Body of pancreas (tissue), 4 donors: ENCODE data around the gene OR1S2.

ENCODE experiments used
- POLR2A ChIP-seq, 3 donors: fragments of 450-650 bp; IDR thresholded peaks; one replicate each; pipeline ENCODE4 v1.6.1; 2016; ENCODE audit warnings: antibody characterized with exemption in 3 of 3, mild to moderate bottlenecking in 2 of 3
- TF ChIP-seq, protein P1 (sequence below), 7 experiments: fragments of 450-650 bp in 4 of 7; fragments of 200-600 bp in 3 of 7; sonication (generic) in 3 of 7; IDR thresholded peaks; one replicate each; pipeline ENCODE4 v1.5.1; 2016 to 2019; ENCODE audit warnings: antibody characterized with exemption in 7 of 7

DNA sequence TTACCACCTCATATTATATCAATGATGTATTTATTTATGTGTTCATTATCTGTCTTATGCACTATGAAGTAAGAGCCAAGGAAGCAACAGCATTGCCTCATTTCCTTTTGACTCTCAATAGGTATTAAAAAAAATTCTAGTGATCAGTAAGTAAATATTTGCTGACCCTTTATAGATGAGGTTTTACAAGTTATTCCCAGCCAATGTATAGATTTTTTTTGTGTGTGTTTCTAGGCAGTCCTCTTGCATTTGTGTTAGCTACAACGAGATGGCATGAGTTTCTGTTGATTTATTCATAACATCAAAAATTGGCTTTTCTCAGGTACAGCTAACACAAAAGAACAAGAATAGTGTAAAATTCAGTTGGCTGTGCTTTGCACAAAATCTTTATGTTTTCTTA lies 4.7 kb downstream of the OR1S2 start:
- TF ChIP-seq POLR2A (IDR thresholded peaks at IDR 0.05), result no peak
- TF ChIP-seq, protein P1, sequence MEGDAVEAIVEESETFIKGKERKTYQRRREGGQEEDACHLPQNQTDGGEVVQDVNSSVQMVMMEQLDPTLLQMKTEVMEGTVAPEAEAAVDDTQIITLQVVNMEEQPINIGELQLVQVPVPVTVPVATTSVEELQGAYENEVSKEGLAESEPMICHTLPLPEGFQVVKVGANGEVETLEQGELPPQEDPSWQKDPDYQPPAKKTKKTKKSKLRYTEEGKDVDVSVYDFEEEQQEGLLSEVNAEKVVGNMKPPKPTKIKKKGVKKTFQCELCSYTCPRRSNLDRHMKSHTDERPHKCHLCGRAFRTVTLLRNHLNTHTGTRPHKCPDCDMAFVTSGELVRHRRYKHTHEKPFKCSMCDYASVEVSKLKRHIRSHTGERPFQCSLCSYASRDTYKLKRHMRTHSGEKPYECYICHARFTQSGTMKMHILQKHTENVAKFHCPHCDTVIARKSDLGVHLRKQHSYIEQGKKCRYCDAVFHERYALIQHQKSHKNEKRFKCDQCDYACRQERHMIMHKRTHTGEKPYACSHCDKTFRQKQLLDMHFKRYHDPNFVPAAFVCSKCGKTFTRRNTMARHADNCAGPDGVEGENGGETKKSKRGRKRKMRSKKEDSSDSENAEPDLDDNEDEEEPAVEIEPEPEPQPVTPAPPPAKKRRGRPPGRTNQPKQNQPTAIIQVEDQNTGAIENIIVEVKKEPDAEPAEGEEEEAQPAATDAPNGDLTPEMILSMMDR (IDR thresholded peaks at IDR 0.05), result no peak
